Neuronal stem cell (in vitro differentiated cells): ENCODE measurements around the gene NEK2.
A peak's percentile ranks its signal among the peaks of the same experiment; 100 is the strongest.
"Not testable (repeated sequence)": the region's sequence is repeated elsewhere in the genome, so short reads cannot be mapped to it uniquely, and the experiment has no call there.

Experiments
- DNase-seq: peaks from one replicate; pipeline ENCODE4 v3.0.0-alpha.2; 2013; ENCODE audit warnings: low spot score
- H2AFZ ChIP-seq: one replicate; pipeline ENCODE4 v1.6.1; 2013; ENCODE audit warnings: mild to moderate bottlenecking, low read length, inconsistent platforms
- H2AK5ac ChIP-seq: 2 replicates; pipeline ENCODE4 v1.6.1; 2013; ENCODE audit warnings: low read depth, mild to moderate bottlenecking, inconsistent platforms, low read length, moderate library complexity, mixed read lengths
- H2BK120ac ChIP-seq: 2 replicates; pipeline ENCODE4 v1.6.1; 2013; ENCODE audit warnings: low read depth, mild to moderate bottlenecking, inconsistent platforms, low read length, moderate library complexity, mixed read lengths
- H2BK12ac ChIP-seq: one replicate; pipeline ENCODE4 v1.6.1; 2013; ENCODE audit warnings: low read length, inconsistent platforms
- H2BK15ac ChIP-seq: 2 replicates; pipeline ENCODE4 v1.6.1; 2013; ENCODE audit warnings: mild to moderate bottlenecking, low read length, inconsistent platforms, mixed read lengths
- H2BK5ac ChIP-seq: one replicate; pipeline ENCODE4 v1.6.1; 2013; ENCODE audit warnings: inconsistent platforms, mild to moderate bottlenecking, low read length, moderate library complexity
- H3K14ac ChIP-seq: one replicate; pipeline ENCODE4 v1.6.1; 2013; ENCODE audit warnings: low read length, inconsistent platforms
- H3K18ac ChIP-seq: 2 replicates; pipeline ENCODE4 v1.6.1; 2013; ENCODE audit warnings: low read length, inconsistent platforms
- H3K23ac ChIP-seq: 2 replicates; pipeline ENCODE4 v1.6.1; 2013; ENCODE audit warnings: low read depth, mild to moderate bottlenecking, mixed read lengths, low read length, inconsistent platforms; ENCODE audit not compliant: poor library complexity
- H3K27ac ChIP-seq: replicated peaks from 3 replicates; pipeline ENCODE4 v1.5.1; 2013; ENCODE audit warnings: low read length, inconsistent platforms
- H3K27me3 ChIP-seq, 3 experiments: 2 replicates each; pipeline ENCODE4 v1.6.1; 2013; ENCODE audit warnings: low read length in 3 of 3, mild to moderate bottlenecking in 2 of 3, inconsistent platforms in 1 of 3, low read depth in 1 of 3, mixed read lengths in 1 of 3, moderate library complexity in 1 of 3; ENCODE audit not compliant: control insufficient read depth in 3 of 3, insufficient read depth in 3 of 3
- H3K36me3 ChIP-seq, 2 donors: replicated peaks in 1 of 2; 2 replicates each; pipeline ENCODE4 v1.6.1; 2013; ENCODE audit warnings: low read length in 2 of 2; ENCODE audit not compliant: control insufficient read depth in 2 of 2, insufficient read depth in 2 of 2
- H3K4ac ChIP-seq: 2 replicates; pipeline ENCODE4 v1.6.1; 2013; ENCODE audit warnings: inconsistent platforms, mild to moderate bottlenecking, low read length, moderate library complexity
- H3K4me1 ChIP-seq, 2 donors: 1 replicate in 1 of 2; 2 replicates in 1 of 2; pipeline ENCODE4 v1.6.1; 2013; ENCODE audit warnings: low read length in 2 of 2, low read depth in 1 of 2; ENCODE audit not compliant: control insufficient read depth in 2 of 2, insufficient read depth in 1 of 2
- H3K4me2 ChIP-seq: one replicate; pipeline ENCODE4 v1.6.1; 2013; ENCODE audit warnings: mild to moderate bottlenecking, low read length, inconsistent platforms; ENCODE audit not compliant: insufficient read depth, poor library complexity, severe bottlenecking
- H3K4me3 ChIP-seq, 2 donors: 2 replicates each; pipeline ENCODE4 v1.5.1; 2013; ENCODE audit warnings: low read length in 2 of 2, mild to moderate bottlenecking in 2 of 2, inconsistent platforms in 1 of 2, moderate library complexity in 1 of 2
- H3K79me1 ChIP-seq: one replicate; pipeline ENCODE4 v1.6.1; 2013; ENCODE audit warnings: low read depth, mild to moderate bottlenecking, inconsistent platforms, low read length, moderate library complexity
- H3K9ac ChIP-seq: one replicate; pipeline ENCODE4 v1.6.1; 2013; ENCODE audit warnings: mild to moderate bottlenecking, low read depth, low read length, inconsistent platforms; ENCODE audit not compliant: poor library complexity
- H3K9me3 ChIP-seq, 2 donors: replicated peaks in 1 of 2; 2 replicates each; pipeline versions ENCODE3 to v1.6.1; 2013; ENCODE audit warnings: low read length in 2 of 2, mild to moderate bottlenecking in 2 of 2, inconsistent platforms in 1 of 2, low read depth in 1 of 2, mixed read lengths in 1 of 2, moderate library complexity in 1 of 2; ENCODE audit not compliant: control insufficient read depth in 2 of 2, insufficient read depth in 1 of 2
- H4K8ac ChIP-seq: one replicate; pipeline ENCODE4 v1.6.1; 2013; ENCODE audit warnings: low read depth, mild to moderate bottlenecking, inconsistent platforms, low read length, moderate library complexity
- H4K91ac ChIP-seq: one replicate; pipeline ENCODE4 v1.6.1; 2013; ENCODE audit warnings: low read length, low read depth, mild to moderate bottlenecking, inconsistent platforms; ENCODE audit not compliant: poor library complexity
- WGBS, 2 donors: extraction: QIAGEN DNeasy Blood & Tissue Kit; methylation state at CpG; one replicate each; pipeline ENCODE4 v1.1.7; 2013; ENCODE audit warnings: missing lambda C conversion rate in 2 of 2, mixed read lengths in 1 of 2; ENCODE audit not compliant: insufficient read length in 2 of 2, insufficient replicate concordance in 1 of 2; ENCODE audit errors: extremely low coverage in 2 of 2; 5-methylcytosine and 5-hydroxymethylcytosine counted together

The NEK2 gene

GRCh38 chr1:211630236-211631081 lies 45.0 kb downstream of the NEK2 start:
- no CpG with 5 or more reads among the region's 17 CpGs for WGBS, 2 donors
- no peak overlapping the region for H2BK15ac ChIP-seq
- H3K18ac ChIP-seq = peak overlapping the region; percentile 72
- H4K91ac ChIP-seq = no peak overlapping the region
- H4K8ac ChIP-seq = peak overlapping the region; percentile 94
- no peak overlapping the region for H3K27ac ChIP-seq
- no peak overlapping the region for H3K4ac ChIP-seq
- no peaks in the 10 kb centered on the region for H3K9me3 ChIP-seq
- no peak overlapping the region for H2BK12ac ChIP-seq
- no peaks in the 10 kb centered on the region for H3K36me3 ChIP-seq
- no peak for DNase-seq
- peaks cover 3 to 14% of the 10 kb centered on the region in 2 donors for H3K4me1 ChIP-seq
- H2BK120ac ChIP-seq = no peak overlapping the region
- H3K79me1 ChIP-seq = no peaks in the 10 kb centered on the region
- H3K23ac ChIP-seq = peak overlapping the region; percentile 61
- no peak overlapping the region for H3K4me3 ChIP-seq
- no peak overlapping the region for H3K14ac ChIP-seq
- no peak overlapping the region for H3K4me2 ChIP-seq
- H2AFZ ChIP-seq = peak overlapping the region; percentile 64
- H2BK5ac ChIP-seq = no peak overlapping the region
- H3K27me3 ChIP-seq = peaks cover 0 to 29% (median 0%) of the 10 kb centered on the region in 3 experiments
- H3K9ac ChIP-seq = no peak overlapping the region
- H2AK5ac ChIP-seq = peak overlapping the region; percentile 32

GRCh38 chr1:211628417-211628816 lies 47.0 kb downstream of the NEK2 start:
- Histone ChIP-seq H3K14ac (peak overlapping the region; percentile 77), H3K4me3 (no peak overlapping the region), H4K8ac (no peak overlapping the region), H2BK120ac (no peak overlapping the region), H2BK12ac (no peak overlapping the region), H2AFZ (no peak overlapping the region), H3K4me2 (no peak overlapping the region), H3K23ac (no peak overlapping the region), H3K9me3 (no peaks in the 10 kb centered on the region), H3K9ac (no peak overlapping the region), H3K79me1 (no peaks in the 10 kb centered on the region), H3K36me3 (no peaks in the 10 kb centered on the region), H3K27ac (no peak overlapping the region), H3K4ac (no peak overlapping the region), H3K18ac (no peak overlapping the region), H2BK5ac (no peak overlapping the region), H3K4me1 (peaks cover 0 to 10% of the 10 kb centered on the region in 2 donors), H2AK5ac (no peak overlapping the region), H4K91ac (no peak overlapping the region), H3K27me3 (peaks cover 0 to 20% (median 0%) of the 10 kb centered on the region in 3 experiments), H2BK15ac (no peak overlapping the region)
- WGBS, 2 donors = no CpG with 5 or more reads among the region's 4 CpGs
- DNase-seq = no peak

GRCh38 chr1:211627259-211627658 lies 48.2 kb downstream of the NEK2 start:
- WGBS, 2 donors = no CpG with 5 or more reads among the region's 4 CpGs
- no peak overlapping the region for H3K27ac ChIP-seq

GRCh38 chr1:211625866-211626265 lies 49.6 kb downstream of the NEK2 start:
- not testable (repeated sequence) for H2BK120ac ChIP-seq, H3K18ac ChIP-seq, H3K9me3 ChIP-seq, H3K14ac ChIP-seq, H4K8ac ChIP-seq, H3K23ac ChIP-seq, H3K4me3 ChIP-seq, H2BK5ac ChIP-seq, H2BK15ac ChIP-seq, H2AK5ac ChIP-seq, H3K4me1 ChIP-seq, H3K4ac ChIP-seq, H3K27ac ChIP-seq, H4K91ac ChIP-seq, DNase-seq, H3K36me3 ChIP-seq, H3K4me2 ChIP-seq, H3K9ac ChIP-seq, H2BK12ac ChIP-seq, H2AFZ ChIP-seq, H3K79me1 ChIP-seq
- no CpG with 5 or more reads among the region's 7 CpGs for WGBS, 2 donors
- peaks cover 0 to 22% (median 0%) of the 10 kb centered on the region in 3 experiments for H3K27me3 ChIP-seq

More at GRCh38 chr1:211627259-211627658, 48.2 kb downstream of the NEK2 start:
- no peaks in the 10 kb centered on the region for H3K36me3 ChIP-seq
- H3K4me1 ChIP-seq = peaks cover 0 to 7% of the 10 kb centered on the region in 2 donors
- no peak overlapping the region for H3K9ac ChIP-seq
- no peak overlapping the region for H2BK12ac ChIP-seq
- no peak overlapping the region for H2AK5ac ChIP-seq
- H4K8ac ChIP-seq = no peak overlapping the region
- no peak for DNase-seq
- H2BK15ac ChIP-seq = no peak overlapping the region
- H3K4me3 ChIP-seq = no peak overlapping the region
- no peak overlapping the region for H2BK120ac ChIP-seq
- H2BK5ac ChIP-seq = no peak overlapping the region
- no peak overlapping the region for H3K4ac ChIP-seq
- H4K91ac ChIP-seq = no peak overlapping the region
- H3K14ac ChIP-seq = no peak overlapping the region
- H2AFZ ChIP-seq = no peak overlapping the region
- H3K18ac ChIP-seq = no peak overlapping the region
- no peaks in the 10 kb centered on the region for H3K9me3 ChIP-seq
- H3K23ac ChIP-seq = no peak overlapping the region
- no peaks in the 10 kb centered on the region for H3K79me1 ChIP-seq
- peaks cover 0 to 16% (median 0%) of the 10 kb centered on the region in 3 experiments for H3K27me3 ChIP-seq
- H3K4me2 ChIP-seq = no peak overlapping the region
